ENCODE results near the gene TREH.
"Not testable (repeated sequence)": the region's sequence is repeated elsewhere in the genome, so short reads cannot be mapped to it uniquely, and the experiment has no call there.

- TF ChIP-seq EZH2phosphoT487 (IDR thresholded peaks at IDR 0.05; ENCODE audit: insufficient read depth, low read depth); EZH2 (IDR thresholded peaks at IDR 0.05; ENCODE audit: insufficient read depth, poor library complexity, severe bottlenecking): not testable (repeated sequence)
Measured at GRCh38 chr11:118611433-118611795, 68.0 kb downstream of the TREH start.

Data from GM23248 (cell line).